H1 (cell line): Measurements from ENCODE around the gene SLAMF1. TPM values are rescaled to one million over a fixed set of nuclear protein-coding genes. Genes with fewer than 3 reads are reported as not detected.

Source experiments
- CTCF ChIA-PET: fragments of 300-600 bp; sonication (Branson Sonifier 250); formaldehyde crosslinking; loops from one replicate; lab custom pipeline; 2021; ENCODE audit not compliant: partially characterized antibody; lab: Charles Lee
- POLR2A ChIA-PET: fragments of 300-600 bp; sonication (Branson Sonifier 250); formaldehyde crosslinking; loops from one replicate; lab custom pipeline; 2021; ENCODE audit warnings: inconsistent platforms; ENCODE audit not compliant: partially characterized antibody; lab: Charles Lee
- DNase-seq, 2 experiments: peaks; one replicate each; pipeline versions ENCODE4 v3.0.0 to v3.0.0-alpha.2; 2010 to 2022; ENCODE audit warnings: low spot score in 2 of 2, low read depth in 1 of 2, mixed read lengths in 1 of 2
- FAIRE-seq: peaks from 2 replicates; lab custom pipeline; 2011; peaks lifted over from hg19 to GRCh38; lab: Jason Lieb, UNC
- H2AFZ ChIP-seq: 2 replicates; pipeline ENCODE4 v1.8.1; 2012; ENCODE audit warnings: low read length, inconsistent platforms
- H2AK5ac ChIP-seq: 2 replicates; pipeline ENCODE4 v1.6.1; 2013; ENCODE audit warnings: low read depth, low read length
- H2BK120ac ChIP-seq: replicated peaks from 2 replicates; pipeline ENCODE3; 2013; ENCODE audit warnings: low read depth, low read length, inconsistent platforms
- H2BK12ac ChIP-seq: 2 replicates; pipeline ENCODE4 v1.6.1; 2013; ENCODE audit warnings: low read depth, low read length
- H2BK15ac ChIP-seq: 2 replicates; pipeline ENCODE4 v1.6.1; 2013; ENCODE audit warnings: low read length
- H2BK20ac ChIP-seq: 2 replicates; pipeline ENCODE4 v1.6.1; 2013; ENCODE audit warnings: low read length
- H2BK5ac ChIP-seq: 2 replicates; pipeline ENCODE4 v1.6.1; 2013; ENCODE audit warnings: low read depth, low read length
- H3K14ac ChIP-seq: 2 replicates; pipeline ENCODE4 v1.6.1; 2013; ENCODE audit warnings: inconsistent platforms; ENCODE audit not compliant: insufficient read length
- H3K18ac ChIP-seq: 2 replicates; pipeline ENCODE4 v1.6.1; 2013; ENCODE audit warnings: low read length; ENCODE audit errors: extremely low read depth
- H3K23ac ChIP-seq: 2 replicates; pipeline ENCODE4 v1.6.1; 2013; ENCODE audit warnings: inconsistent platforms; ENCODE audit not compliant: insufficient read length
- H3K23me2 ChIP-seq: 2 replicates; pipeline ENCODE4 v1.6.1; 2013; ENCODE audit warnings: low read depth, low read length
- H3K27ac ChIP-seq: 2 replicates; pipeline ENCODE4 v1.6.1; 2011; ENCODE audit warnings: low read depth, low read length, inconsistent platforms
- H3K27me3 ChIP-seq, 4 experiments: replicated peaks in 1 of 4; 1 replicate in 1 of 4; 2 replicates in 3 of 4; pipeline versions ENCODE4 v1.6.1 to v1.8.1; 2011 to 2013; ENCODE audit warnings: low read length in 3 of 4, mild to moderate bottlenecking in 3 of 4, inconsistent platforms in 2 of 4, mixed read lengths in 2 of 4, moderate library complexity in 1 of 4; ENCODE audit not compliant: control insufficient read depth in 3 of 4, insufficient read depth in 3 of 4; ENCODE audit errors: extremely low read depth in 1 of 4
- H3K36me3 ChIP-seq, 4 experiments: 2 replicates each; pipeline versions ENCODE4 v1.6.1 to v1.8.1; 2011 to 2013; ENCODE audit warnings: mild to moderate bottlenecking in 4 of 4, low read length in 3 of 4, moderate library complexity in 2 of 4, control low read depth in 1 of 4, inconsistent platforms in 1 of 4; ENCODE audit not compliant: insufficient read depth in 4 of 4, control insufficient read depth in 2 of 4
- H3K4ac ChIP-seq: replicated peaks from 2 replicates; pipeline ENCODE3; 2013; ENCODE audit warnings: low read length, low read depth, mixed read lengths, inconsistent platforms; ENCODE audit not compliant: insufficient read length
- H3K4me1 ChIP-seq, 4 experiments: replicated peaks in 1 of 4; 1 replicate in 1 of 4; 2 replicates in 3 of 4; pipeline versions ENCODE4 v1.6.1 to v1.8.1; 2011 to 2013; ENCODE audit warnings: low read length in 3 of 4, inconsistent platforms in 2 of 4, mixed read lengths in 1 of 4; ENCODE audit not compliant: insufficient read depth in 4 of 4, control insufficient read depth in 3 of 4
- H3K4me2 ChIP-seq, 2 experiments: 2 replicates each; pipeline versions ENCODE4 v1.6.1 to v1.8.1; 2011 to 2013; ENCODE audit warnings: low read depth in 2 of 2, low read length in 2 of 2, control low read depth in 1 of 2, inconsistent platforms in 1 of 2, mild to moderate bottlenecking in 1 of 2; ENCODE audit not compliant: insufficient read depth in 1 of 2
- H3K4me3 ChIP-seq, 4 experiments: fragments of 200-600, 300-600 bp in 1 of 4; sonication (generic), shearing (Covaris generic), sonication (Bioruptor Twin) in 1 of 4; 2 replicates each; pipeline versions ENCODE4 v1.5.1 to v1.8.1; 2011 to 2016; ENCODE audit warnings: low read length in 4 of 4, low read depth in 3 of 4, control low read depth in 2 of 4, inconsistent platforms in 2 of 4, mild to moderate bottlenecking in 2 of 4, mixed read lengths in 1 of 4, moderate library complexity in 1 of 4; ENCODE audit not compliant: insufficient read depth in 2 of 4; ENCODE audit errors: extremely low read depth in 1 of 4
- H3K56ac ChIP-seq: replicated peaks from 2 replicates; pipeline ENCODE3; 2013; ENCODE audit warnings: low read depth, mild to moderate bottlenecking, mixed read lengths, low read length, inconsistent platforms; ENCODE audit not compliant: insufficient read length
- H3K79me1 ChIP-seq: 2 replicates; pipeline ENCODE4 v1.6.1; 2013; ENCODE audit warnings: low read depth, low read length, control low read depth
- H3K79me2 ChIP-seq, 2 experiments: 2 replicates each; pipeline versions ENCODE4 v1.6.1 to v1.8.1; 2012 to 2013; ENCODE audit warnings: low read length in 2 of 2, mild to moderate bottlenecking in 2 of 2, inconsistent platforms in 1 of 2; ENCODE audit not compliant: insufficient read depth in 2 of 2, control insufficient read depth in 1 of 2
- H3K9ac ChIP-seq, 4 experiments: replicated peaks in 1 of 4; 1 replicate in 1 of 4; 2 replicates in 3 of 4; pipeline versions ENCODE4 v1.6.1 to v1.8.1; 2011 to 2013; ENCODE audit warnings: low read depth in 3 of 4, low read length in 3 of 4, control low read depth in 2 of 4, mild to moderate bottlenecking in 2 of 4, moderate library complexity in 2 of 4, inconsistent platforms in 1 of 4; ENCODE audit errors: extremely low read depth in 1 of 4
- H3K9me3 ChIP-seq, 2 experiments: 2 replicates each; pipeline versions ENCODE4 v1.6.1 to v1.8.1; 2012 to 2013; ENCODE audit warnings: mild to moderate bottlenecking in 2 of 2, moderate library complexity in 2 of 2, control low read depth in 1 of 2, inconsistent platforms in 1 of 2, low read depth in 1 of 2, low read length in 1 of 2, mixed read lengths in 1 of 2; ENCODE audit not compliant: insufficient read depth in 2 of 2
- H4K20me1 ChIP-seq, 2 experiments: replicated peaks in 1 of 2; 2 replicates each; pipeline versions ENCODE3 to v1.8.1; 2011 to 2013; ENCODE audit warnings: inconsistent platforms in 2 of 2, low read length in 2 of 2, mild to moderate bottlenecking in 1 of 2; ENCODE audit not compliant: insufficient read depth in 2 of 2, control insufficient read depth in 1 of 2
- H4K5ac ChIP-seq: 2 replicates; pipeline ENCODE4 v1.6.1; 2013; ENCODE audit warnings: low read length, low read depth, mixed read lengths, inconsistent platforms; ENCODE audit not compliant: insufficient read length
- H4K8ac ChIP-seq: 2 replicates; pipeline ENCODE4 v1.8.0; 2013; ENCODE audit warnings: mild to moderate bottlenecking, moderate library complexity, low read length, inconsistent platforms; ENCODE audit not compliant: insufficient read depth; ENCODE audit errors: extremely low read depth
- H4K91ac ChIP-seq: replicated peaks from 2 replicates; pipeline ENCODE3; 2013; ENCODE audit warnings: low read length, mixed read lengths, inconsistent platforms; ENCODE audit not compliant: insufficient read length
- CTCF ChIP-seq, 3 experiments: IDR thresholded peaks; 1 replicate in 2 of 3; 2 replicates in 1 of 3; pipeline versions ENCODE4 v1.5.1 to v1.6.1; 2011; ENCODE audit warnings: low read length in 3 of 3, mild to moderate bottlenecking in 3 of 3, inconsistent platforms in 2 of 3, low read depth in 1 of 3, moderate library complexity in 1 of 3; ENCODE audit not compliant: insufficient read depth in 1 of 3; ENCODE audit errors: control extremely low read depth in 1 of 3
- RAD21 ChIP-seq, 2 experiments: IDR thresholded peaks in 1 of 2; conservative IDR thresholded peaks in 1 of 2; 2 replicates each; pipeline ENCODE4 v1.6.1; 2011; ENCODE audit warnings: low read depth in 2 of 2, low read length in 2 of 2, improper control_type of control experiment in 1 of 2, inconsistent platforms in 1 of 2, mild to moderate bottlenecking in 1 of 2, moderate library complexity in 1 of 2
- RFX5 ChIP-seq: IDR thresholded peaks from 2 replicates; pipeline ENCODE4 v1.6.1; 2011; ENCODE audit warnings: low read depth, low read length, improper control_type of control experiment, borderline replicate concordance
- SP2 ChIP-seq: IDR thresholded peaks from 2 replicates; pipeline ENCODE4 v1.6.1; 2012; ENCODE audit warnings: mild to moderate bottlenecking, low read length, inconsistent platforms
- WGBS, 2 experiments: shearing (Covaris generic) in 1 of 2; methylation state at CpG; one replicate each; pipeline versions ENCODE4 v1.1.6 to v1.1.7; 2013 to 2015; ENCODE audit warnings: low lambda C conversion rate in 2 of 2, mixed read lengths in 2 of 2, inconsistent platforms in 1 of 2, low coverage in 1 of 2, missing lambda C conversion rate in 1 of 2; ENCODE audit not compliant: insufficient replicate concordance in 2 of 2, insufficient coverage in 1 of 2, insufficient read length in 1 of 2; ENCODE audit errors: extremely low coverage in 1 of 2, missing lambda C conversion rate in 1 of 2; 5-methylcytosine and 5-hydroxymethylcytosine counted together
- polyA plus RNA-seq, 7 experiments: library from polyadenylated mRNA; depleted of rRNA in 3 of 7; stranded (reverse) in 5 of 7; unstranded in 2 of 7; fragments of >200 nt in 5 of 7; fragments of 200-250 nt in 2 of 7; gene quantifications; 1 replicate in 5 of 7; 2 replicates in 1 of 7; 4 replicates in 1 of 7; pipeline versions ENCODE4 v1.2.1 to v1.2.3, GENCODE V29; 2011 to 2013; ENCODE audit warnings: missing spikeins in 2 of 7, mixed read lengths in 2 of 7
- total RNA-seq: library from RNA; stranded (reverse); fragmentation: NEBNext Ultra II Directional; extraction: Animal tissue kit (Norgen Biotek cat#: 25700); gene quantifications from 2 replicates; pipeline ENCODE4 v1.2.1, GENCODE V29; 2021

SLAMF1 gene
- total and polyA plus RNA-seq, 2 of the 8 experiments (the other 6 are each of a cell fraction or from before 2014, with no cell fraction given): not detected

GRCh38 chr1:160618763-160619274 lies 28.0 kb downstream of the SLAMF1 start:
- POLR2A ChIA-PET: interaction anchor here (1.4 kb wide), 1 partner anchor 11 kb away, joined by 4 read pairs; no protein-coding TSS in a partner anchor
- H2AFZ ChIP-seq: peak overlapping the region; percentile 94; the same call in 1 of the 2 replicates
- H2BK120ac ChIP-seq: no peak overlapping the region
- H4K5ac ChIP-seq: no peak overlapping the region
- no peaks in the 10 kb centered on the region for H3K79me1 ChIP-seq
- H3K27ac ChIP-seq: no peak overlapping the region
- H3K4me2 ChIP-seq: no peak overlapping the region
- H2BK12ac ChIP-seq: no peak overlapping the region
- no peak overlapping the region for H2BK15ac ChIP-seq
- no peaks in the 10 kb centered on the region for H3K36me3 ChIP-seq
- H3K9ac ChIP-seq: no peak overlapping the region
- FAIRE-seq: peak; percentile 52
- H3K56ac ChIP-seq: no peak overlapping the region
- no peak overlapping the region for H4K91ac ChIP-seq
- H3K14ac ChIP-seq: no peak overlapping the region
- no peak overlapping the region for H2AK5ac ChIP-seq
- no peaks in the 10 kb centered on the region for H3K9me3 ChIP-seq
- H4K8ac ChIP-seq: no peak overlapping the region
- H3K23ac ChIP-seq: no peak overlapping the region
- no peaks in the 10 kb centered on the region for H4K20me1 ChIP-seq
- WGBS, 2 experiments: 98% methylated on average over 3 of the region's 3 CpGs; no CpG with 5 or more reads in 1 of the 2 experiments
- no peak overlapping the region for H3K4me3 ChIP-seq
- no peak overlapping the region for H3K4ac ChIP-seq
- no peak overlapping the region for H2BK5ac ChIP-seq
- DNase-seq: no peak
- no peak overlapping the region for H3K18ac ChIP-seq
- H3K27me3 ChIP-seq: no peaks in the 10 kb centered on the region
- H2BK20ac ChIP-seq: peak overlapping the region; percentile 75; the same call in 1 of the 2 replicates
- CTCF ChIA-PET: interaction anchor here (0.6 to 4.9 kb wide), 21 partner anchors 8 to 529 kb away, joined by 3 to 58 read pairs (median 4); partner anchors contain the start of gene SLAMF1
- no peaks in the 10 kb centered on the region; a peak in 1 of 7 replicates for H3K4me1 ChIP-seq
- H3K23me2 ChIP-seq: no peaks in the 10 kb centered on the region; the same call in 1 of the 2 replicates
- H3K79me2 ChIP-seq: no peaks in the 10 kb centered on the region
- peak; percentile 30; the same call in 1 of the 2 replicates for TF ChIP-seq SP2
- peak in 2 of 3 experiments; percentile 39 to 69; a peak in 3 of 4 replicates for TF ChIP-seq CTCF (IDR thresholded peaks at IDR 0.05; ENCODE audit: control extremely low read depth in 1 of 3, insufficient read depth in 1 of 3, low read depth in 1 of 3, low read length in 3 of 3)
- TF ChIP-seq RFX5: no peak
- TF ChIP-seq RAD21 (IDR thresholded peaks at IDR 0.05 in 1 of 2, conservative IDR thresholded peaks at IDR 0.05 in 1 of 2; ENCODE audit: low read depth in 2 of 2, low read length in 2 of 2): peak in 1 of 2 experiments; percentile 40; a peak in 1 of 4 replicates
